ENCODE results near the gene SDK1.
"Not testable (repeated sequence)": the region's sequence is repeated elsewhere in the genome, so short reads cannot be mapped to it uniquely, and the experiment has no call there.

Gene SDK1

GRCh38 chr7:3747467-3747866, 446.4 kb downstream of the SDK1 start:
- no peak for DNase-seq

GRCh38 chr7:3748389-3748788, 447.3 kb downstream of the SDK1 start:
- no peak for DNase-seq

GRCh38 chr7:3753868-3754267, 452.8 kb downstream of the SDK1 start:
- DNase-seq = peak; percentile 29

- DNase-seq = peak; percentile 69
Measured at GRCh38 chr7:3754493-3755341, 453.7 kb downstream of the SDK1 start.

- DNase-seq = not testable (repeated sequence)
Measured at GRCh38 chr7:3755778-3756453, 454.9 kb downstream of the SDK1 start.

GRCh38 chr7:3757059-3757458, 456.0 kb downstream of the SDK1 start:
- no peak for DNase-seq

GRCh38 chr7:3760651-3761050, 459.6 kb downstream of the SDK1 start:
- no peak for DNase-seq

GRCh38 chr7:3762146-3762831, 461.2 kb downstream of the SDK1 start:
- no peak for DNase-seq

GRCh38 chr7:3767917-3768777, 467.1 kb downstream of the SDK1 start:
- peak; percentile 42 for DNase-seq

- DNase-seq = no peak
Measured at GRCh38 chr7:3771906-3772305, 470.9 kb downstream of the SDK1 start.

GRCh38 chr7:3778345-3778744, 477.3 kb downstream of the SDK1 start:
- DNase-seq = no peak

- DNase-seq = no peak
Measured at GRCh38 chr7:3780016-3780415, 479.0 kb downstream of the SDK1 start.

GRCh38 chr7:3780525-3780924, 479.5 kb downstream of the SDK1 start:
- DNase-seq = no peak

GRCh38 chr7:3781607-3782006, 480.6 kb downstream of the SDK1 start:
- DNase-seq = no peak

GRCh38 chr7:3787717-3788264, 486.7 kb downstream of the SDK1 start:
- DNase-seq = no peak

- no peak for DNase-seq
Measured at GRCh38 chr7:3790803-3791202, 489.8 kb downstream of the SDK1 start.

- DNase-seq = no peak
Measured at GRCh38 chr7:3791327-3791726, 490.3 kb downstream of the SDK1 start.

GRCh38 chr7:3795141-3795540, 494.1 kb downstream of the SDK1 start:
- no peak for DNase-seq

- DNase-seq = no peak
Measured at GRCh38 chr7:3795781-3796180, 494.7 kb downstream of the SDK1 start.

GRCh38 chr7:3805151-3805550, 504.1 kb downstream of the SDK1 start:
- no peak for DNase-seq

GRCh38 chr7:3806516-3806915, 505.5 kb downstream of the SDK1 start:
- DNase-seq = no peak

GRCh38 chr7:3807824-3808223, 506.8 kb downstream of the SDK1 start:
- no peak for DNase-seq

Data from eye (tissue), 1 donor.